Measurements from ENCODE around the gene COL16A1. TPM values are rescaled to one million over a fixed set of nuclear protein-coding genes. Genes with fewer than 3 reads are reported as not detected.

Gene COL16A1
- total RNA-seq, 4 donors from 2014 or later = 14.3 to 135 (median 40.1) TPM

GRCh38 chr1:31625561-31626222, 78.1 kb downstream of the COL16A1 start:
- Histone ChIP-seq H3K9me3 (no peaks in the 10 kb centered on the region), H3K27me3 (no peaks in the 10 kb centered on the region), H3K27ac (no peak overlapping the region), H3K4me1 (peaks cover 7 to 19% (median 16%) of the 10 kb centered on the region in 4 donors), H3K36me3 (peaks cover 0 to 12% (median 5%) of the 10 kb centered on the region in 4 donors), H3K4me3 (no peak overlapping the region)
- 80% methylated on average over 4 of the region's 4 CpGs; no CpG with 5 or more reads in 1 of the 2 donors for WGBS, 2 donors (ENCODE audit: low coverage in 1 of 2)
- no peak for TF ChIP-seq POLR2AphosphoS5 (IDR thresholded peaks at IDR 0.05)
- no peak for TF ChIP-seq CTCF (IDR thresholded peaks at IDR 0.05)
- DNase-seq = no peak
- intact Hi-C loops (cut with DNase I; ENCODE audit: low total_unique reads) = no loop called here
- in situ Hi-C loops (cut with MboI; ENCODE audit: low pct_ligation_motif_present in 1 of 4, low pct_unique_long_range_greater_than_20kb in 1 of 4, low sequenced_read_pairs in 3 of 4) = no loop called here

- in situ Hi-C loops (cut with MboI; ENCODE audit: low pct_ligation_motif_present in 1 of 4, low pct_unique_long_range_greater_than_20kb in 1 of 4, low sequenced_read_pairs in 3 of 4) = no loop called here
- Histone ChIP-seq H3K27me3 (no peaks in the 10 kb centered on the region), H3K4me3 (no peak overlapping the region), H3K36me3 (peaks cover 0 to 12% (median 2%) of the 10 kb centered on the region in 4 donors), H3K9me3 (no peaks in the 10 kb centered on the region), H3K27ac (no peak overlapping the region), H3K4me1 (peaks cover 7 to 19% (median 16%) of the 10 kb centered on the region in 4 donors)
- TF ChIP-seq POLR2A (IDR thresholded peaks at IDR 0.05) = no peak
- TF ChIP-seq EP300 (IDR thresholded peaks at IDR 0.05; ENCODE audit: low read depth) = no peak
- no peak for TF ChIP-seq POLR2AphosphoS5 (IDR thresholded peaks at IDR 0.05)
- no peak for TF ChIP-seq CTCF (IDR thresholded peaks at IDR 0.05)
- 91% methylated on average over 16 of the region's 16 CpGs; no CpG with 5 or more reads in 1 of the 2 donors for WGBS, 2 donors (ENCODE audit: low coverage in 1 of 2)
- no peak for DNase-seq
- intact Hi-C loops (cut with DNase I; ENCODE audit: low total_unique reads) = no loop called here
Measured at GRCh38 chr1:31624731-31625514, 78.9 kb downstream of the COL16A1 start.

- Histone ChIP-seq H3K9me3 (no peaks in the 10 kb centered on the region), H3K4me1 (peaks cover 7 to 19% (median 16%) of the 10 kb centered on the region in 4 donors), H3K27me3 (no peaks in the 10 kb centered on the region), H3K27ac (no peak overlapping the region), H3K36me3 (peaks cover 0 to 12% (median 0%) of the 10 kb centered on the region in 4 donors), H3K4me3 (no peak overlapping the region)
- DNase-seq = no peak
- TF ChIP-seq EP300 (IDR thresholded peaks at IDR 0.05; ENCODE audit: low read depth) (no peak), POLR2AphosphoS5 (IDR thresholded peaks at IDR 0.05) (no peak), CTCF (IDR thresholded peaks at IDR 0.05) (no peak), POLR2A (IDR thresholded peaks at IDR 0.05) (no peak)
- in situ Hi-C loops (cut with MboI; ENCODE audit: low pct_ligation_motif_present in 1 of 4, low pct_unique_long_range_greater_than_20kb in 1 of 4, low sequenced_read_pairs in 3 of 4) (no loop called here), intact Hi-C loops (cut with DNase I; ENCODE audit: low total_unique reads) (no loop called here)
- 50 to 53% methylated on average over 3 to 5 of the region's 5 CpGs for WGBS, 2 donors (ENCODE audit: low coverage in 1 of 2)
Measured at GRCh38 chr1:31624309-31624708, 79.5 kb downstream of the COL16A1 start.

DNA sequence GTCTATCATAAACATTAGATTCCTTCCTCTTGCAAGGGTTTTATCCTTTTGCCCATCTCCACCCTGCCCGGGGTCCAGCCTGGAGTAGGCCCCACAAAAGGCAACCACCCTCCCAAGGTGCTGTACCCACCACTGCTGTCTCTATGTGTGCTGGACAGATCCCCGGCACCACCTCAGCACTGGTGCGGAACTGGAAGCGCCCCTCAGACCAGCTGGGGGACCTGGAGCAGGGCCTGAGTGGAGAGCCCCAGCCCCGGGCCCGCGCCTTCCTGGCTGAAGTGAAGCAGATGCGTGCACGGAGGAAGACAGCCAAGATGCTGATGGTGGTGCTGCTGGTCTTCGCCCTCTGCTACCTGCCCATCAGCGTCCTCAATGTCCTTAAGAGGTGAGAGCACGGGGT, 80.5 kb downstream of the COL16A1 start:
- peaks cover 0 to 5% (median 0%) of the 10 kb centered on the region in 4 donors for H3K36me3 ChIP-seq
- TF ChIP-seq CTCF (IDR thresholded peaks at IDR 0.05) (no peak), POLR2AphosphoS5 (IDR thresholded peaks at IDR 0.05) (no peak), EP300 (IDR thresholded peaks at IDR 0.05; ENCODE audit: low read depth) (no peak)

More for the DNA sequence above, 80.5 kb downstream of the COL16A1 start:
- intact Hi-C loops (cut with DNase I; ENCODE audit: low total_unique reads) (no loop called here), in situ Hi-C loops (cut with MboI; ENCODE audit: low pct_ligation_motif_present in 1 of 4, low pct_unique_long_range_greater_than_20kb in 1 of 4, low sequenced_read_pairs in 3 of 4) (no loop called here)
- WGBS, 2 donors (ENCODE audit: low coverage in 1 of 2) = 100% methylated on average over 7 of the region's 12 CpGs; no CpG with 5 or more reads in 1 of the 2 donors
- H3K27ac ChIP-seq = no peak overlapping the region
- no peak overlapping the region for H3K4me3 ChIP-seq
- H3K9me3 ChIP-seq = no peaks in the 10 kb centered on the region
- peaks cover 7 to 18% (median 16%) of the 10 kb centered on the region in 4 donors for H3K4me1 ChIP-seq
- peaks cover 2% of the 10 kb centered on the region for H3K27me3 ChIP-seq
- DNase-seq = no peak

Measured in transverse colon (tissue), 4 donors.